LNCaP clone FGC (cell line): Measurements from ENCODE around the gene ZSWIM8.

Experiments
- DNase-seq: peaks from one replicate; pipeline ENCODE4 v3.0.0-alpha.2; 2011; ENCODE audit warnings: low read depth
- H3K4me3 ChIP-seq: 2 replicates; pipeline ENCODE4 v1.5.1; 2011; ENCODE audit warnings: mild to moderate bottlenecking, low read depth, low read length, control low read depth
- TF ChIP-seq, protein P1 (sequence below): IDR thresholded peaks from 2 replicates; pipeline ENCODE4 v1.5.1; 2012; ENCODE audit warnings: mild to moderate bottlenecking; ENCODE audit not compliant: control insufficient read depth, insufficient read depth; ENCODE audit errors: extremely low read depth

ZSWIM8 gene

DNA sequence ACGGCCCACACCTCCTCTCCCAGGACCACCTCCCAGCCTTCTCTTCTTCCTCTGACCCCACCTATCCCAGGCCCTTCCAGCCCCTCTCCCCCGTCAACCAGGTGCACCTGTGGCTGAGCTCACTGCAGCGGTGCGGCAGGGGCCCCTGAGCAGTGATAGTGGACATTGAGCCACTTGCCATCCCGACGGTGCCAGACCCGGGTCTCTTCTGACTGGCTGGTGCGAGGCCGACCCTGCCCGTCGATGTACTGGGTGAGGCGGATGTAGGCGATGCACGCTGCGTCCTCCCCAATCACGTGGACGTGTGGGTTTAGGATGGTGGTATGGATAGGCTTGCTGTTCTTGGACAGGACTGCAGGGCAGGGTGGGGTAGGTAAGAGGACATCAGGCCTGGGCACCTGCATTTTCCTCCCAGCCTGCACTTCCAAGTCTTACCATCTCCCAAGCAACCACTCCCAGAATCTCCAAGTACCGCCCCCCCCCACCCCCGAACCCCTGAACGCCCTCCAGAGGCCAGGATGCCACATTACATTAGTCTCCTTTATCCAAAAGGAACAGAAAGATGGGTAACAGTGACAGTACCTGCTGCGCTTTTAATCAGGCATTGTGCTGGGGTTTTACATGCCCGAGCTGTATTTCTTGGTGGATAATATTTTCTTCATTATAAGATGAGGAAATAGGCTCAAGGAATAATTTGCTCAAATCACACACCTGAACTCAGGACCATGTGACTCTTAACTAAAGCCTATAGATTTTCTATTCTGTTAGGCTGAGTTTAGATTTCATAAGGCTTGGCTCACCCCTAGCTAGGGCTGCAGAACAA lies 29.7 kb downstream of the ZSWIM8 start:
- TF ChIP-seq, protein P1, sequence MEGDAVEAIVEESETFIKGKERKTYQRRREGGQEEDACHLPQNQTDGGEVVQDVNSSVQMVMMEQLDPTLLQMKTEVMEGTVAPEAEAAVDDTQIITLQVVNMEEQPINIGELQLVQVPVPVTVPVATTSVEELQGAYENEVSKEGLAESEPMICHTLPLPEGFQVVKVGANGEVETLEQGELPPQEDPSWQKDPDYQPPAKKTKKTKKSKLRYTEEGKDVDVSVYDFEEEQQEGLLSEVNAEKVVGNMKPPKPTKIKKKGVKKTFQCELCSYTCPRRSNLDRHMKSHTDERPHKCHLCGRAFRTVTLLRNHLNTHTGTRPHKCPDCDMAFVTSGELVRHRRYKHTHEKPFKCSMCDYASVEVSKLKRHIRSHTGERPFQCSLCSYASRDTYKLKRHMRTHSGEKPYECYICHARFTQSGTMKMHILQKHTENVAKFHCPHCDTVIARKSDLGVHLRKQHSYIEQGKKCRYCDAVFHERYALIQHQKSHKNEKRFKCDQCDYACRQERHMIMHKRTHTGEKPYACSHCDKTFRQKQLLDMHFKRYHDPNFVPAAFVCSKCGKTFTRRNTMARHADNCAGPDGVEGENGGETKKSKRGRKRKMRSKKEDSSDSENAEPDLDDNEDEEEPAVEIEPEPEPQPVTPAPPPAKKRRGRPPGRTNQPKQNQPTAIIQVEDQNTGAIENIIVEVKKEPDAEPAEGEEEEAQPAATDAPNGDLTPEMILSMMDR: peak; percentile 28; the same call in 1 of the 2 replicates
- H3K4me3 ChIP-seq: no peak overlapping the region
- no peak for DNase-seq

DNA sequence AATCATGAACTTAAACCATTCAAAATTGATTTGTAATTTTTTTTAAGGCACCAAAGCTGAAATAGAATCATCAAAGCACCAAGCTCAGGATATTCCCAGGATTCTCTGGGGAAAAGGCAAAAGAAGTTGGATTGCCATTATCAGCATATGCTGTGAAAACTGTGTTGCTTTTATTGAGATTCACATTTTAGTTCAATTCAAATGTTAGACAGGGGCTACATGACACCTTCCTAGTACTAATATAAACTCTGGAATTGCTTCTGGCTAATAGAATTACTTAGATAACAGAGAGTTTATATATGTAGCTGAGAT lies 30.3 kb downstream of the ZSWIM8 start:
- no peak for DNase-seq
- TF ChIP-seq, protein P1: no peak
- no peak overlapping the region for H3K4me3 ChIP-seq

DNA sequence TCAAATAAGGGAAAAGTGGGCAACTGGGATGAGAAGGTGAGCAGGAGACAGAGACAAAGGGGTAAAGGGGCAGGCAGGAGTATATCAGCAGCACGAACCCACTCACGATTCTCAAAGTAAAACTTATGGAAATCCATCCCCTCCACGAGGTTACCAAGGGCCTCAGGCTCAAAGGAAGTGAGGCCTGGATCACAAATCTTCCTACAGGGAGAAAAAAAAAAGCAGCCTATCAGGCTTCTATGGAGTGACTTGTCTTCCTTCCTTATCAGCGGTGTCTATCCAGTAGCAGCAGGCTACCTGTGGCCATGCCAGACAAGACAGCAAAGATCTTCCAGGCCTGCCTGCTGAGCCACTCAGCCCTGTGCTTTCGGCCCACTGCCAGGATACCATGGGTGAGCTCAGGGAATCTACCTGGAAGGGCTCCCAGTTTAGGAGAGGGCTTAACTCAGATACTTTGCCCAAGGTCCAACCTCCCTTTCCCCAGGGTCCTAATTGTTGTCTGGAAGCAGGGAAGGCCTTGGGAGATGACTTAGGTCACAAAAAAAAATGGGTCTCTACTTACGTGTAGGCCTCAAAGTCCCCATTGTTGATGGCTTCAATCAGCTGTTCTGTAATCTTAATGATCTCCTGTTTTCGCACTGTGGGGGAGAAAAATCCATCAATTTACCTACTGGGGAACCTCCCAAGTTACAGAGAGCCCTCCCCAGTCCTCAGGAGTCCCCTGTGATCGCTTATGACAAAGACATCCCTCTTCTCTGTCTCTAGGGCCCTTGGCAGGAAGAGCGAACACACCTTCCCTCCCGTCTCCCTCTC lies 31.7 kb downstream of the ZSWIM8 start:
- H3K4me3 ChIP-seq: no peak overlapping the region

DNA sequence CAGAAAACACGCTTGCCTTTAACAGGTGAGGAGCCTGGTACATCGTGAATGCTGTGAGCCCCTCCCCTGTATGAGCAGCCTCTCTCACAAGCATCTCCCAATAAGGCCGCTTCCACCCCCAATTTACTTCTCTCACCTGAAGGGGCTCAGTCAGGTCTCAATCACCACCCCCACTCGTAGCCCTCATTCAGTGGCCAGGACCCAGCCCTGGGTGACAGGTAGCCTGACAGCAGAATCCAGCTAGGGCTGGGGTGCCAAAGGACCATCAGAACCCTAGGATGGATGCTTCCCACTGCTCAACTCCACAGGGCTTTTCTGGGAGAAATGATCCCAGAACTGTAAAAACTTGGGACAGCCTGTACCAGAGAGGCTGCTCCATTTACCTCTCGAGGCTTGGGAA lies 32.4 kb downstream of the ZSWIM8 start:
- no peak overlapping the region for H3K4me3 ChIP-seq
- TF ChIP-seq, protein P1: no peak
- DNase-seq: no peak

More for the DNA sequence above, 31.7 kb downstream of the ZSWIM8 start:
- DNase-seq: peak; percentile 91
- TF ChIP-seq, protein P1: no peak

DNA sequence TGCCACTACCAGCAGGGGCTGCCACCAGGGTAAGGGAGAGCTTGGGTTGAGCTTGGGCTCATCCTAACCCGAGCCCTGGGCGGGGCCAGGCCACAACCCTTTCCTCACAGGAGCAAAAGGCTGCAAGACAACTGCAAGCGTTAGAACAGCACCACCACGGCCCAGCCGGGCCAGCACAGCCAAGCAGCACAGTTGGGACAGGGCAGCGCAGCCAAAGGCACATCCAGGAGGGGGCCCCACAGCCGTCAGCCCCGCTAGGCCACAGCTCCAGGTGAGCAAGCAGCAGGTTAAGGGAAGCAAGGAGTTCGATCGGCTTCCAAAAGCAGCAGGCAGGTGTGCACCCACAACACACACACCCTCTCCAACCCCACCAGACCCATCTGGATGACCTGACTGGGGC lies 33.0 kb downstream of the ZSWIM8 start:
- no peak for DNase-seq
- TF ChIP-seq, protein P1: no peak
- no peak overlapping the region for H3K4me3 ChIP-seq

DNA sequence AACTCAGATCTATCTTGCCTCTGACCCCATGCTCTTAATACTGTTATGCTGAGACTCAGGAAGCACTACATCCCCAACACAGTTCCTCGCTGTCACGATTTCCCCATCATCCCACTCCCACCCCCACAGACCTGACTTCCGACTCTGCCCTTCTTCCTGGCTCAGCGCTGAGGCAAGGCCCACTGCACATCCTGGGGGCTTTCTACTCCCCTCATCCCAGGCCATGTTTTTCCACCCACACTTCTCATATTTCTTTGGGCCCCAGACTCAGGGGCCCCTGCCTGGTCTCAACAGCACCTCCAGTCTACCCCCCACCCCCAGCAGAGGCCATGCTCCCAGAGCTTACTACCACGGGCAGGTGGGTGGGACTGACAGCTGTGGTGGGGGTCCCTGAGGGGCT lies 33.7 kb downstream of the ZSWIM8 start:
- TF ChIP-seq, protein P1: no peak
- peak overlapping the region; percentile 29 for H3K4me3 ChIP-seq
- no peak for DNase-seq
